HepG2 (cell line): ENCODE results near the gene FAM53C. TPM values are rescaled to one million over a fixed set of nuclear protein-coding genes. Genes with fewer than 3 reads are reported as not detected.
A peak's percentile ranks its signal among the peaks of the same experiment; 100 is the strongest.

ENCODE experiments used
- ARHGAP35 ChIP-seq: sonication (generic); formaldehyde crosslinking; IDR thresholded peaks from 2 replicates; pipeline ENCODE4 v1.9.0; 2022; ENCODE audit warnings: mild to moderate bottlenecking, inconsistent platforms, moderate library complexity, missing genetic modification reagents, borderline replicate concordance
- ARNT2 ChIP-seq: sonication (generic); formaldehyde crosslinking; IDR thresholded peaks from 2 replicates; pipeline ENCODE4 v1.8.0; 2022; ENCODE audit warnings: mild to moderate bottlenecking, low read depth, missing genetic modification reagents, moderate library complexity
- CCAR2 ChIP-seq: fragments of 200-400 bp; formaldehyde crosslinking; optimal IDR thresholded peaks from 2 replicates; pipeline ENCODE3; 2018; ENCODE audit warnings: low read depth, mild to moderate bottlenecking, low read length, moderate library complexity
- CEBPG ChIP-seq: IDR thresholded peaks from 2 replicates; pipeline ENCODE4 v1.6.1; 2016
- FOXM1 ChIP-seq: sonication (generic); formaldehyde crosslinking; IDR thresholded peaks from 2 replicates; pipeline ENCODE4 v1.5.0; 2020; ENCODE audit warnings: missing genetic modification reagents
- HMGA1 ChIP-seq: sonication (generic); formaldehyde crosslinking; conservative IDR thresholded peaks from 2 replicates; pipeline ENCODE4 v1.4.0; 2020; ENCODE audit warnings: missing genetic modification reagents
- NKX3-1 ChIP-seq: sonication (generic); formaldehyde crosslinking; IDR thresholded peaks from 2 replicates; pipeline ENCODE4 v1.5.0; 2020; ENCODE audit warnings: missing genetic modification reagents
- PTBP1 ChIP-seq: fragments of 200-400 bp; formaldehyde crosslinking; IDR thresholded peaks from 2 replicates; pipeline ENCODE4 v1.6.1; 2018; ENCODE audit warnings: low read length, low read depth; ENCODE audit not compliant: poor library complexity, severe bottlenecking
- RBM22 ChIP-seq: fragments of 200-400 bp; formaldehyde crosslinking; optimal IDR thresholded peaks from 2 replicates; pipeline ENCODE3; 2017; ENCODE audit warnings: mild to moderate bottlenecking, low read length, moderate library complexity
- RFXANK ChIP-seq: IDR thresholded peaks from 2 replicates; pipeline ENCODE4 v1.6.1; 2016
- SMAD1 ChIP-seq: sonication (generic); formaldehyde crosslinking; IDR thresholded peaks from 2 replicates; pipeline ENCODE4 v1.4.0; 2020; ENCODE audit warnings: missing genetic modification reagents, low read depth, mild to moderate bottlenecking, borderline replicate concordance
- SP1 ChIP-seq, 2 experiments: fragments of 450-650 bp in 1 of 2; sonication (generic) in 1 of 2; formaldehyde crosslinking in 1 of 2; IDR thresholded peaks; 2 replicates each; pipeline versions ENCODE4 v1.4.0 to v1.6.1; 2016 to 2020; ENCODE audit warnings: missing genetic modification reagents in 1 of 2
- SP4 ChIP-seq: sonication (generic); formaldehyde crosslinking; IDR thresholded peaks from 2 replicates; pipeline ENCODE4 v1.8.1; 2023; ENCODE audit warnings: mild to moderate bottlenecking, missing genetic modification reagents
- SYNCRIP ChIP-seq: fragments of 200-400 bp; formaldehyde crosslinking; IDR thresholded peaks from 2 replicates; pipeline ENCODE4 v1.6.1; 2018; ENCODE audit warnings: mild to moderate bottlenecking, low read depth, low read length; ENCODE audit not compliant: insufficient read depth
- TARDBP ChIP-seq: sonication (generic); formaldehyde crosslinking; IDR thresholded peaks from 2 replicates; pipeline ENCODE4 v1.8.0; 2022; ENCODE audit warnings: mild to moderate bottlenecking, missing genetic modification reagents
- ZBTB7B ChIP-seq: sonication (generic); formaldehyde crosslinking; IDR thresholded peaks from 2 replicates; pipeline ENCODE4 v1.4.0; 2020; ENCODE audit warnings: missing genetic modification reagents
- ZFX ChIP-seq: sonication (generic); formaldehyde crosslinking; IDR thresholded peaks from 2 replicates; pipeline ENCODE4 v1.4.0; 2020; ENCODE audit warnings: mild to moderate bottlenecking, low read depth, missing genetic modification reagents, moderate library complexity
- ZNF124 ChIP-seq: sonication (generic); formaldehyde crosslinking; IDR thresholded peaks from 2 replicates; pipeline ENCODE4 v1.4.0; 2020; ENCODE audit warnings: missing genetic modification reagents
- ZNF331 ChIP-seq: sonication (generic); formaldehyde crosslinking; IDR thresholded peaks from 2 replicates; pipeline ENCODE4 v1.4.0; 2020; ENCODE audit warnings: missing genetic modification reagents
- ZNF569 ChIP-seq: sonication (generic); formaldehyde crosslinking; IDR thresholded peaks from 2 replicates; pipeline ENCODE4 v1.5.0; 2020; ENCODE audit warnings: mild to moderate bottlenecking, missing genetic modification reagents, moderate library complexity, borderline replicate concordance
- ZNF639 ChIP-seq: conservative IDR thresholded peaks from 2 replicates; pipeline ENCODE4 v1.6.1; 2018; ENCODE audit warnings: missing genetic modification reagents
- ZNF775 ChIP-seq: sonication (generic); formaldehyde crosslinking; IDR thresholded peaks from 2 replicates; pipeline ENCODE4 v1.4.0; 2020; ENCODE audit warnings: missing genetic modification reagents, mild to moderate bottlenecking, moderate library complexity, borderline replicate concordance
- ZNF878 ChIP-seq: sonication (generic); formaldehyde crosslinking; IDR thresholded peaks from 2 replicates; pipeline ENCODE4 v1.8.1; 2023; ENCODE audit warnings: mild to moderate bottlenecking, missing genetic modification reagents, moderate library complexity
- polyA plus RNA-seq, 8 experiments: library from polyadenylated mRNA; depleted of rRNA in 3 of 8; stranded (reverse) in 7 of 8; unstranded in 1 of 8; fragments of >200 nt; fragmentation: Illumina TruSeq in 4 of 8; extraction: Trizol in 4 of 8; gene quantifications; 2 replicates each; pipeline versions ENCODE4 v1.2.1 to v1.2.3, GENCODE V29; 2011 to 2016; ENCODE audit warnings: low read depth in 4 of 8, missing spikeins in 1 of 8, mixed read lengths in 1 of 8; ENCODE audit not compliant: insufficient read depth in 1 of 8
- total RNA-seq, 5 experiments: library from RNA; depleted of rRNA; stranded (reverse); fragments of >200 nt; fragmentation: Illumina TruSeq; extraction: Trizol; gene quantifications; 2 replicates each; pipeline ENCODE4 v1.2.3, GENCODE V29; 2016; ENCODE audit warnings: low read depth in 1 of 5
- TF ChIP-seq, protein P1 (sequence below): sonication (generic); formaldehyde crosslinking; IDR thresholded peaks from 2 replicates; pipeline ENCODE4 v1.8.1; 2022; ENCODE audit warnings: low read depth, mild to moderate bottlenecking, missing genetic modification reagents
- TF ChIP-seq, protein P2 (sequence below): sonication (generic); formaldehyde crosslinking; IDR thresholded peaks from 2 replicates; pipeline ENCODE4 v1.5.1; 2020; ENCODE audit warnings: missing genetic modification reagents, mild to moderate bottlenecking, borderline replicate concordance

The FAM53C gene
- total and polyA plus RNA-seq, 2 of the 13 experiments (the other 11 are each of a cell fraction or from before 2014, with no cell fraction given), result 26.9 to 30.1 TPM

GRCh38 chr5:138337685-138338410 is at the start of gene FAM53C (continued):
- TF ChIP-seq TARDBP (CRISPR knock-in tag), result peak; percentile 58
- TF ChIP-seq, protein P1, sequence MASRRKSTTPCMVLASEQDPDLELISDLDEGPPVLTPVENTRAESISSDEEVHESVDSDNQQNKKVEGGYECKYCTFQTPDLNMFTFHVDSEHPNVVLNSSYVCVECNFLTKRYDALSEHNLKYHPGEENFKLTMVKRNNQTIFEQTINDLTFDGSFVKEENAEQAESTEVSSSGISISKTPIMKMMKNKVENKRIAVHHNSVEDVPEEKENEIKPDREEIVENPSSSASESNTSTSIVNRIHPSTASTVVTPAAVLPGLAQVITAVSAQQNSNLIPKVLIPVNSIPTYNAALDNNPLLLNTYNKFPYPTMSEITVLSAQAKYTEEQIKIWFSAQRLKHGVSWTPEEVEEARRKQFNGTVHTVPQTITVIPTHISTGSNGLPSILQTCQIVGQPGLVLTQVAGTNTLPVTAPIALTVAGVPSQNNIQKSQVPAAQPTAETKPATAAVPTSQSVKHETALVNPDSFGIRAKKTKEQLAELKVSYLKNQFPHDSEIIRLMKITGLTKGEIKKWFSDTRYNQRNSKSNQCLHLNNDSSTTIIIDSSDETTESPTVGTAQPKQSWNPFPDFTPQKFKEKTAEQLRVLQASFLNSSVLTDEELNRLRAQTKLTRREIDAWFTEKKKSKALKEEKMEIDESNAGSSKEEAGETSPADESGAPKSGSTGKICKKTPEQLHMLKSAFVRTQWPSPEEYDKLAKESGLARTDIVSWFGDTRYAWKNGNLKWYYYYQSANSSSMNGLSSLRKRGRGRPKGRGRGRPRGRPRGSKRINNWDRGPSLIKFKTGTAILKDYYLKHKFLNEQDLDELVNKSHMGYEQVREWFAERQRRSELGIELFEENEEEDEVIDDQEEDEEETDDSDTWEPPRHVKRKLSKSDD (CRISPR knock-in tag), result peak; percentile 71; the same call in 1 of the 2 replicates
- TF ChIP-seq FOXM1 (CRISPR knock-in tag), result no peak
- TF ChIP-seq ARNT2 (CRISPR knock-in tag), result peak; percentile 84
- no peak for TF ChIP-seq PTBP1
- TF ChIP-seq ZFX (CRISPR knock-in tag), result peak; percentile 96
- no peak; the same call in 1 of the 2 replicates for TF ChIP-seq ZNF639 (CRISPR knock-in tag)
- TF ChIP-seq, protein P2, sequence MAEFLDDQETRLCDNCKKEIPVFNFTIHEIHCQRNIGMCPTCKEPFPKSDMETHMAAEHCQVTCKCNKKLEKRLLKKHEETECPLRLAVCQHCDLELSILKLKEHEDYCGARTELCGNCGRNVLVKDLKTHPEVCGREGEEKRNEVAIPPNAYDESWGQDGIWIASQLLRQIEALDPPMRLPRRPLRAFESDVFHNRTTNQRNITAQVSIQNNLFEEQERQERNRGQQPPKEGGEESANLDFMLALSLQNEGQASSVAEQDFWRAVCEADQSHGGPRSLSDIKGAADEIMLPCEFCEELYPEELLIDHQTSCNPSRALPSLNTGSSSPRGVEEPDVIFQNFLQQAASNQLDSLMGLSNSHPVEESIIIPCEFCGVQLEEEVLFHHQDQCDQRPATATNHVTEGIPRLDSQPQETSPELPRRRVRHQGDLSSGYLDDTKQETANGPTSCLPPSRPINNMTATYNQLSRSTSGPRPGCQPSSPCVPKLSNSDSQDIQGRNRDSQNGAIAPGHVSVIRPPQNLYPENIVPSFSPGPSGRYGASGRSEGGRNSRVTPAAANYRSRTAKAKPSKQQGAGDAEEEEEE (CRISPR knock-in tag), result peak; percentile 66; the same call in 1 of the 2 replicates
- TF ChIP-seq SYNCRIP, result no peak
- 0 out of 2 replicates have a peak, but pooled peaks have one; percentile 32 for TF ChIP-seq NKX3-1
- TF ChIP-seq ZNF878 (CRISPR knock-in tag), result no peak
- TF ChIP-seq ZNF775 (CRISPR knock-in tag), result no peak
- TF ChIP-seq CCAR2, result no peak
- TF ChIP-seq SP1 (IDR thresholded peaks at IDR 0.05), result no peak
- TF ChIP-seq SP1 (CRISPR knock-in tag; IDR thresholded peaks at IDR 0.05), result peak; percentile 68
- peak; percentile 70 for TF ChIP-seq SP4 (CRISPR knock-in tag)
- TF ChIP-seq RFXANK (CRISPR knock-in tag), result peak; percentile 63; the same call in 1 of the 2 replicates
- no peak for TF ChIP-seq RBM22
- TF ChIP-seq ARHGAP35 (CRISPR knock-in tag), result no peak; the same call in 1 of the 2 replicates
- TF ChIP-seq ZNF331, result no peak; the same call in none of the 2 replicates
- peak; percentile 31; the same call in 1 of the 2 replicates for TF ChIP-seq CEBPG
- TF ChIP-seq HMGA1, result no peak
- TF ChIP-seq ZBTB7B (CRISPR knock-in tag), result peak; percentile 78
- TF ChIP-seq ZNF569 (CRISPR knock-in tag), result no peak
- peak; percentile 78; the same call in 1 of the 2 replicates for TF ChIP-seq ZNF124 (CRISPR knock-in tag)
- TF ChIP-seq SMAD1 (CRISPR knock-in tag), result peak; percentile 67; the same call in 1 of the 2 replicates
